ENCODE results near the gene TRRAP.
"Not testable (repeated sequence)": the region's sequence is repeated elsewhere in the genome, so short reads cannot be mapped to it uniquely, and the experiment has no call there.

TRRAP gene

DNA sequence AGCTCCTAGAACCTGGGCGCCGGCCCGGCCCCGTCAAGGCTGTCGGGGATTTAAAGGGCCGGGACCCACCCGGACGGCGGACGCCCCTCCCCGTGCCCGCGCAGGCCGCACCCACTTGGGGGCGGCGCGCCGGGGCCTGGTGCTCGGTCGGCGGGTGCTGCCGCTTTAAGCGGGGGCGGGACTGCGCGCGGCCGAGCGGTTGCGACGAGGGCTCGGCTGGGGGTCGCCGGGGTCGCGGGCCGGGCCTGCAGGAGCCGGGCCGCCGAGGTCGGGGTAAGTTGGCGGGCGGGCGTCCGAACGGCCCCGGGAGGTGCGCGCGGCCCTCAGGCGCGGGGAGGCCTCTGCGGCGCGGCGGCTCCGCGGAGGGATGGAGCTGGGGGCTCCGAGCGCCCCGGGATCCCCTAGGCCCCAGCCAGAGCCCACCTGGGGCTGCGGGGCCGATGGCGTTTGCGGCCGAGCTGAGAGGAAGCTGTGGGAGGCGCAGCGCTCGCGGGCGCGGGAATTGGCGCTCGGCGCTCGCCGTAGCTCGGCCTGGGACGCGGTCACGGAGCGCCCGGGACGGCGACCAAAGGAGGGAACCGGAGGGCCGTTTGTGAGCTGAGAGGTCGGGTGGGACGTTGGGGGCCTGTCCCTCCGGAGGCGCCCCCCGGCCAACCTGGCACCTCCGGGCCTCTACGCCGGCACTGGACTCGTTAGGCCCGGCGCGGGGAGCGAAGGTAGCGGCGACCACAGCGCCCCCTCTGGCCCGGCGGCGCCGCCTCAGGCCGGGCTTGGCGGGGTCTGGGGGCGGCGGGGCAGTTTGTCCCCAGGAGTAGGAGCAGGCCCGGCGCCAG, at the start of gene TRRAP:
Gene TRRAP (plus strand): TSS at position 168 of the 833 bp plus-strand sequence. CDS start 2,619 bp downstream, outside the sequence.
- DNase-seq, result peak; percentile 23

DNA sequence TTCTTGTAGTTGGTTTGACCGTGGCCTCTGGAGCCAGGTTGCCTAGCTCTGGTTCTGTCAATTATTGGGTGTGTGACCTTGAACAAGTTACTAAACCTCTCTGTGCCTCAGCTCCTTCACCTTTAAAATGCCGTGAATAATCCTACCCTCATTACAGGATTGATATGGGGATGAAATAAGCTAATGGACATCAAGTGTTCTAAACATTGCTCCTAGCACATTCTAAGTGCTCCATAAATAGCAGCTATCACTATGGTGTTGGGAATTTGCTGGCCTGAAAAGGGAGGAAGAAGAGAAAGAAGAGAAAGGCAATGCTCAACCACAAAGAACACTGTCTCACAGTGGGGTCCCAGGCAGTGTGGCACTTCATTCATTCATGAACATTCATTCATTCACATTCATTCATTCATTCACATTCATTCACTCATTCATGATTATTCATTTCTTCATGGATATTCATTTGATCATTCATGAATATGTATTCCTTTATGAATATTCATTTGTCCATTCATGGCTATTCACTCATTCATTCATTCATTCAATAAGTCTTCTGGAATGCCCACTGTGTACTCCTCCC, 47.3 kb upstream of the TRRAP start:
- no peak for DNase-seq

DNA sequence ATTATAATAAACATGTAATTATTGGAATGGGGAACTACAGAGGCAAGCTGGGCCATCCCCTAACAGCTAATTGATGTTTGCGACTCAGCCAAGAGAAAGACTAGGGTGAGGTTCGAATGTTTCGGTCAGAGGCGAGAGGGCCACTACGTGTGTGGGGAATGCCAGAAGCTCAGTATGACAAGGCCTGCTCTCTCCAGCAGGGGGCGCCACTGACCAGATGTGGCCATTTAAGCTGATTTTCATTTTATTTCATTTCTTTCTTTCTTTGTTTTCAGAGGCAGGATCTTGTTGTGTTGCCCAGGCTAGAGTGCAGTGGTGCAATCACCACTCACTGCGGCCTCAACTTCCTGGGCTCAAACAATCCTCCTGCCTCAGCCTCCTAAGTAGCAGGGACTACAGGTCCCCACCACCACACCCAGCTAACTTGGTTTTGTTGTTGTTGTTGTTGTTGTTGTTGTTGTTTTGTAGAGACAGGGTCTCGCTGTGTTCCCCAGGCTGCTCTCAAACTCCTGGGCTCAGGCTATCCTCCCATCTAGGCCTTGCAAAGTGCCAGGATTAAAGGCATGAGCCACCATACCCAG, 46.6 kb upstream of the TRRAP start:
- DNase-seq, result no peak

DNA sequence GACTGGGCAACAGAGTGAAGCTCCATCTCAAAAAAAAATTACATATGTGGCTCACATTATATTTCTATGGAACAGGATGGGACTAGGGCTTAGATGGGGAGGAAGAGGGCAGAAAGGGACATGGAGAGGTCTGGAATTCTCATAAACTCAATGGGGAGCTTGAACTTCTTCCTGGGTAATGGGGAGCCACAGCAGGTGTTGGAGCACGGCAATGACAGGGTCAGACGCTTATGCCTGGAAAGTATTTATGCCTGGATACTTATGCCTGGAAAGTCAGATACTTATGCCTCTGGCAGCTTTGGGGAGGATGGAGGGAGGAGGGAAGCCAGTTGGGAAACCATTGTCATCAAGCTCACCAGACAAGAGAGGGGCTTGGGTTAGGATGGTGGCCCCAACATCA, 45.3 kb upstream of the TRRAP start:
- DNase-seq, result no peak

DNA sequence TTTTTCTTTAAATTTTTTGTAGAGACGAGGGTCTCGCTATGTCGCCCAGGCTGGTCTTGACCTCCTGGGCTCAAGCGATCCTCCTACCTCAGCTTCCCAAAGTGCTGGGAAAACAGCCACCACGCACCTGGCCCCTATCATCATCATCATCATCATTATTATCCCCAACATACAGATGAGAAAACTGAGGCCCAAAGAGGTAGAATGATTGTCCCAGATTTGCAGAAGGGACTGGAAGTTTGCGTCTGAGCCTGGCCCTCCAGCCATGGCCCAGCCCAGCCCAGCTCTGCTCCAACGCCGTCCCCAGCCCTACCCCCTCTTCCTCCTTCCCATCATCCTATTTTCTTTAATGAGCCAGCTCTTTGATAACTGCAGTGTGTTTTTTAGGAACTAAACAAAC, 43.4 kb upstream of the TRRAP start:
- DNase-seq, result no peak

DNA sequence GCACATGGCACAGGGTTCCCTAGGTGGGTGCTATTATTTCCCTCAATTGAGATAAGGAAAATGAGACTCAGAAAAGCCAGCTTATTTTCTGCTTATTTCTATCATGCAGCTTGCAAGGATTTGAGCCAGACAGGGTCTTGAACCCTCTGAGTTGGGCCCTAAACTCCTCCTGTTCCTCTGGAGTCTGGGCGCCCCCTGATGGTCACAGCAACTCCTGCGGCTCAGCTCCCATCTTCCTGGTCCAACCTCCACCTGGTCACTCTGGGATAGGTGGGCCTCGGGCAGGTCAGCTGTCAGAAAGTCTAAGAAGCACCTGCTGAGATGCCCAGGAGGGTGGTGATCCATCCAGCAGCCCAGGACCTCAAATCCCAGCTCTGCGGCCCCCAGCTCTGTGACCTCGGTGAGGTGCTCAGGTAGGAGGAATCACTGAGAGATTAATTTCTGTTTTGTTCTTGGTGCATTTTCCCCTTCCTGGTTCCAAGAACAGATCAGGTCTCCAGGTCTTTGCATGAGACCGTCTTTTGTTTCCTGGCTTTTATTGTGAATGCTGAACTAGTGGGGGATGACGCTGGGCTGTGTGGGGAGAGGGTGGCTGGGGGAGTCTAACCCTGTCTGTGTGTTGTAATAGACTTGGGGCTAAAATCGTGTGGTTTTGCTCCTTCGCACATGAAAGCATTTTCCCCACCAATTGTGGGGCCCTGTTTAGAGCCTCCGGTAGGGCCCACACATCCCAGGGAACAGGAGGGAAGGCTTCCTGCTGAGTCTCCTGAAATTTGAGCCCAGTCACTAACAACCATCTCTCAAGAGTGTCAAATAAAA, 41.3 kb upstream of the TRRAP start:
- DNase-seq, result peak; percentile 9

DNA sequence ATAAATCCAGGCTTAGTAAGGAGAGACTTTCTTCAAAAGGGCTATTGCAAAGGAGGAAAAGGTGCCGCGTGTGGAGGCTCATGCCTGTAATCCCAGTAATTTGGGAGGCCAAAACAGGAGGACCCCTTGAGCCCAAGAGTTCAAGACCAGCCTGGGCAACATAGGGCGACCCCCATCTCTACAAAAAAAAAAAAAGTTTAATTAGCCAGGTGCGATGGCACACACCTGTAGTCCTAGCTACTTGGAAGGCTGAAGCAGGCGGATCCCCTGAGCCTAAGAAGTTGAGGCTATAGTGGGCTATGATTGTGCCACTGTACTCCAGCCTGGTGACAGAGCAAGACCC, 40.7 kb upstream of the TRRAP start:
- DNase-seq, result no peak

DNA sequence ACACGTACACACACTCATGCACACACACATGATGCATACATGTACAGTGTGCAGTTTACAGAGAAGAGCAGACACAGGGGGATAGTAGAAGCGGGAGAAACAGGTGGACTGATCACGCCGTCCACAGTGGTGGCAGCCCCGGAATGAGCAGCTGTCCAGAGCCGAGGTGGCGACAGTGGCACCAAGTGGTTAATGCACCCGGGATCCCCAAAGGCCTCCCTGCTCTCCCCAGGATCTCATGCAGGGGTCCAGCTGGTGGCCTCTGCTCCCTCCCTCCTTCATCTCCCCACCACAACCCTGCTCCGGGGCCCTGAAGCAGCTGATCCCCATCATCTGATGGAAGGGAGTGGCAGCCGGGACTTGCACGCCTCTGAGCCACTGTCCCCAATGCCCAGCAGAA, 38.2 kb upstream of the TRRAP start:
- no peak for DNase-seq

DNA sequence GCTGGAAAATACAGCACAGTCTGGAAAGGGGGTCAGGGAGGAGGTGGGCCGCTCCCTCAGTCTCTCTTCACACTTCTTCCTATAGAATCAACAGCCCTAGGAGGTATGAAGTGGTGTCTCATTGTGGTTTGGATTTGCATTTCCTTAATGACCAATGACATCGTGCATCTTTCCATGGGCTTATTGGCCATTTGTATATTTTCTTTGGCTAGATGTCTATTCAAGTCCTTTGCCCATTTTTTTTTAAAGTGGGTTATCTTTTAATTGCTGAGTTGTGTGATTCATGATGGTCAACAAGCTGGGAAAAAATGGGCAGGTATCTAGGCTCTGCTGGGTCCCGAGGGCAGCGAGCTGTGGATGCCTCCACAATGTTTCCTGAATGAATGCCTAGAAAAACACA, 37.6 kb upstream of the TRRAP start:
- DNase-seq, result no peak

DNA sequence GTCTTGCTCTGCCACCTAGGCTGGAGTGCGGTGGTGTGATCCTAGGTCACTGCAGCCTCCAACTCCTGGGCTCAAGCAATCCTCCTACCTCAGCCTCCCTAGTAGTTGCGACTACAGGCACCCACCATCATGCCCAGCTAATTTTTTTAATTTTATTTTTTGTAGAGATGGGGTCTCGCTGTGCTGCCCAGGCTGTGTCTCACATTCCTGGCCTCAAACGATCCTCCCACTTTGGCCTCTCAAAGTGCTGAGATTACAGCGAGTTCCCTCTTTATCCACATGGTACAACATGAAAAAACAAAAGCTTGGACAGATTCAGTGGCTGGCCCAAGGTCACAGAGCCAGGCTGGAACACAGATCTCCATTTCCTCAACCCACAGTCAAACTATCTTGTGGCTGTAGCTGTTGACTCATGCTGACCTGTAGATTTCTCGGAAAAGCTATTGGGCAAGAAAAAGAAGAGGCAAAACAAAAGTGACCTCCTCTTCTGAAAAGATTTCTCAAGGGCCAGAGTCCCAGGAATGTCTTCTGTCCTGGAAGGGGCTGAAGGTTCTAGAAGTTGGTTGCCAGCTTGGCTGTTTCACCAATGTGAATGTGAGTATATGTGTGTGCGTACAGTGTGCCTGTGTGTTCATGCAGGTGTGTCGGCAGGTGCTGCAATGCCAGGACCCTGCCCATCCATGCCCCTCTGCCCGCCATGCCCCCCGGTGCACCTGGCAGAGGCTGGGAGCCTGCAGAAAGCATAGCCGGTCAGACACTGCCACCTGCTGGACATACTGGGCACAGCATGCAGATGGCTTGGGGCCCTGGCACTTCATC, 36.9 kb upstream of the TRRAP start:
- DNase-seq, result peak; percentile 43

DNA sequence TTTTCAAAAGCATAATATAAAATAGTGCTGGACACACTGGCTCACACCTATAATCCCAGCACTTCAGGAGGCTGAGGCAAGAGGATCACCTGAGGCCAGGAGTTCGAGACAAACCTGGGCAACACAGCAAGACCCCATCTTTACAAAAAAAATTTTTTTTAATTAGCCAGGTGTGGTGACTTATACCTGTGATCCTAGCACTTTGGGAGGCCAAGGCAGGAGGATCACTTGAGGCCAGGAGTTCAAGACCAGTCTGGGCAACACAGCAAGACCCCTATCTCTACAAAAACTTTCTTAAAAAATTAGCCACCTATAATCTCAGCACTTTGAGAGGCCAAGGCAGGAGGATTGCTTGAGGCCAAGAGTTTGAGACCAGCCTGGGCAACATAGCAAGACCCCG, 35.8 kb upstream of the TRRAP start:
- not testable (repeated sequence) for DNase-seq

DNA sequence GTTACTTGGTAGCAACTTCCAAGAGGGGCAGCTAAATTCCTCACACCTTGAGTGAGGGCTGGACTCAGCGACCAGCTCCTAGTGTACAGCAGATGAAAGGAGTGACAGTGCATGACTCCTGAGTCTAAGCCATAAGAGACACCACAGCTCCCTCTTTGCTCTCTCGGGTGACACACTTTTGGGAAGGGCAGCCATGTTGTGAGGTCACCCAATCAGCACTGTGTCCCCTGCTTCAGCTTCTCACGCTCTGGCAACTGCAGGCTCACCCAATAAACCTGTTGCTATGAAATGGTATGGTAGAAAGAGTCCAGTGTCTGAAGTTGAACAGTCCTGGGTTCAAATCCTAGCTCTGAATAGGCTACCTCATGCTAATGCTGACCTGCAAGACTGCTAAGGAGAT, 29.4 kb upstream of the TRRAP start:
- DNase-seq, result no peak

DNA sequence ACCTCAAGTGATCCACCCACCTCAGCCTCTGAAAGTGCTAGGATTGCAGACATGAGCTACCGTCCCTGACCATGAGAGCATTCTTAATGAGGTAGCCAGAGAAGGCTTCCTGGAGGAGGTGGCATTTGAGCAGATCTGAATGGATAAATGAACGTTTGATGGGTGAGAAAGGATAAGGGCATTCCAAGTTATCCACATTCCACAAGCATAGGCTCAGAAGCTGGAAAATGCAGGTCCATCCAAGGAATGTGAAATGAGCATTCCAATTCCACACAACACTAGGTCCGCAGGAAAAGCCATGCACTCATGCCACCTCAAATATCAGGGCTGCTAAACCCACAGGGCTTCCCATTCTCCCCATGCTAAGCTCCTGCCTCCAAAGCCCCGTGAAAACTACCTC, 25.5 kb upstream of the TRRAP start:
- DNase-seq, result no peak

DNA sequence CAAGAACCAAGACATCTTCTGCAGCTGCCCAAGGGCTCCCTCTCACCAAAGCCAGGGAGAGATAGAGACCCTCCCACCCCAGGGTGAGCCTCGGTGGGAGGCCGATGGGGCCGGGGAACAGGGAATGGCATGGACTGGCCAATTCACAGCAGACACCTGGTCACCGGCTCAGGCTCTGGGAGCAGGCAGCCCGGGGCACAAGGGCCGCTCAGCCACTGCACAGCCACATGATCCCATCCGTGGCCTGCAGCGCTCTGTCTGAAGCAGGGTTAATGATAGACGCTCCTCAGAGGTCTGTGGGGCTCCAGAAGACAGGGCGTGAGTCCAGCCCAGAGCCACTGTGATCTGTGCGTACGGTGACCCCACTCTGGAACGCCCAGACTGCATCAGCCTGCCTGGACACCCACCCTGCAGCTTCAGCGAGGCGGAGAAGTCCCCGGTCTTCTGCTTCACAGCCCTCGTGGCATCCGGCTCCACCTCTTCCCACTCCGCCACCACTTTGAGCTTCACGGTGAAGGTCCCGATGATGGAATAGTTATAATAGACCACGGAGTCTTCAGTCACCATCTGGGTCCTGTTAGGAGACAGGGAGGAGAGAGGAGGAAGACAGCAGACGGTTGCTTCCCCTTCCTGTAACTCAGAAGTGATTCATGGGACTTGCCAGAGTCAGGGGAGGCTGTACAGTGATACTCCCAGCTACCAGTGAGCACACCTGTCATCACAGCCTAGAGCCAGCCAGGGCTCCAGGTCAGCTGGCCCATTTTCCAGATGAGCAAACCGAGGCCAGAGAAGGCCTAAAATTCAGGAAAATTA, 22.5 kb upstream of the TRRAP start:
- no peak for DNase-seq

DNA sequence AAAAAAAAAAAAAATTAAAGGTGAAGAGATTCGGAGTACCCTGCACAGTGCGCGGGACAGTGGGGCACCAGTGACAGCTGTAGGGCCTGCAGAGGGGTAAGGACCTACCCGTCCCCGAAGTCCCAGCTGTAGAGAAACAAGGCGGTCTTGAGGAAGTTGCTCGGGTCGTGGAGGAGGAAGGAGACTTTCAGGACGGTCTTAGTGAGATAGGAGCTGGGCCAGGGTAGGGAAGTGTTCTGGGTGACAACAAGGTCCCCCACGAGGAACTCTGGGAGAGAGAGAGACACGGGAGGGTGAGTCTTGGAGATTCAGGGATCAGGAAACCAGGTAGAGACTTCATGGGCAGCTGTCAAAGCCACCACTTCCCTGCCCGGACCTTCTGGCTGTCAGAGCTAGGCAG, 18.3 kb upstream of the TRRAP start:
- no peak for DNase-seq

DNA sequence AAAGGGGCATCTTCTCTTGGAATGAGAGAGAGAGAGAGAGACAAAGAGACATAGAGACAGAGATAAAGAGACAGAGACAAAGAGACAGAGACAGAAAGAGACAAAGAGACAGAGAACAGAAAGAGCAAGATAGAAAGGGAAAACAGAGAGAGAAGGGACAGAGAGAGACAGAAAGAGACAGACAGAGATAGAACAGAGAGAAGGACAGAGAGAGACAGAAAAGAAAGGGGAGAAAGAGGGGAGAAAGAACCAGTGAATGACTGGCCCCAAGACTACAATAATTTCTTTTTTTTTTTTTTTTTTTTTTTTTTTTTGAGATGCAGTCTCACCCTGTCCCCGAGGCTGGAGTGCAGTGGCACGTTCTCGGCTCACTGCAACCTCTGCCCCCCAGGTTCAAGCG, 16.1 kb upstream of the TRRAP start:
- DNase-seq, result no peak

DNA sequence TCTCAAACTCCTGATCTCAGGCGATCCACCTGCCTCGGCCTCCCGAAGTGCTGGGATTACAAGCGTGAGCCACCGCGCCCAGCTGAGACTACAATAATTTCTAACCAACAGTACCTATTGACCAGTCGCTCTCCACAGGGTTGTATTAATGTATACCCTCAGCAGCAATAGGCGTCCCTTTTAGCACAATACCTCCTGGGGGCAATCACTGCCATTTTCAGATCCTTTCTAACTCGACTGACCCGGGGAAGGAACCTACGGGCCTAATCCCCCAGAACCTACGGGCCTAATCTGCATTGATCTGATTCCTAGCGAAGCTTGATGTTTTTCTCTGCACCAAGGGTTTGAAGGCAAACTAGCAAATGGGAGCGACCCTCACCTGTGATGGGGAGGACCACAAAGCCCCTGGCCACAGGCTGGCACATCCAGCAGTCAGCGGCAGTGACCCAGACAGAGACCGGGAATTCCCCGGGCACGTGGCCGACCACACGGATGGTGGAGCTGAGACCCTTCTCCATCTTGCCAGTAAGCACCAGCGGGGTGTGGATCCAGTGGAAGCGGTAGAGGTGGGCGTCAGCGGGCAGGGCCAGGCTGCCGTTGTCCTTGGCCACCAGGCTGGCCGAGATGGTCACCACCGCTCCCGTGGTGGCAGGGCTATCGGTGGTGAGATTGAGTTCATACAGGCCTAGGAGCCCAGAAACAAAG, 15.5 kb upstream of the TRRAP start:
- DNase-seq, result no peak

DNA sequence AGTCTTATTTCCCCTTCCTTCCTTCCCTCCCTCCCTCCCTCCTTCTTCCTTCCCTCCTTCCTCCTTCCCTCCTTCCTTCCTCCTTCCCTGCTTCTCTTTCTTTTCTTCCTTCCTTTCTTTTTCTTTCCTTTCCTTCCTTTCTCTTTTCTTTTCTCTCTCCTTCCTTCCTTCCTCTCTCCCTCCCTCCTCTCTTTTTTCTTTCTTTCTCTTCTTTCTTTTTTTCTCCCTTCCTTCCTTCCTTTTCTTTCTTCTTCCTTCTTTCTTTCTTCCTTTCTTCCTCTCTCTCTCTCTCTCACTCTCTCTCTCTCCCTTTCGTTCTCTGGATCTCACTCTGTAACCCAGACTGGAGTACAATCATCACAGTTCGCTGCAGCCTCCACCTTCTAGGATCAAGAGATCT, 14.7 kb upstream of the TRRAP start:
- no peak for DNase-seq

DNA sequence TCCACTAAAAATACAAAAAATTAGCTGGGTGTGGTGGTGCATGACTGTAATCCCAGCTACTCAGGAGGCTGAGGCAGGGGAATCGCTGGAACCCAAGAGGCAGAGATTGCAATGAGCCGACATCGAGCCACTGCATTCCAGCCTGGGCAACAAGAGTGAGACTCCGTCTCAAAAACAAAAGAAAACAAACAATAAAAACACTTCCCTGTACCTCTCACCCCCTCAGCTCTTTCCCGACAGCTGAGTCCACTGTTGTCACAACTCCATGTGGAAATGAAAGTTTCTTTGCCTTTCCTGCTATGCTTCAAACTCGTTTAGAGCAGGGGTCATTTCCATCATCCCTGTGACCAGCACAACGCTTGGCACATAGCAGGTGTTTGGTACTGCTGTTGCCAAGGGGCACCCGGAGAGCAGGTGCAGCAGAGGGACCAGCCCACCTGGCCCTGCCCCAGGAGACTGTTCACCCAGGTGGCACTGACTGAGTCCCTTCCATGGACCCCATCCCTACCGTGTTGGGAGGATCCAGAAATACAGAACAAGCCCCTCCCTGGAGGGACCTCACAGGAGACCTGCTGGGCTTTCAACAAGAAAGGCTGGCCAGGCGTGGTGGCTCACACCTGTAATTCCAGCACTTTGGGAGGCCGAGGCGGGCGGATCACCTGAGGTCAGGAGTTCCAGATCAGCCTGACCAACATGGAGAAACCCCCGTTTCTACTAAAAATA, 13.4 kb upstream of the TRRAP start:
- no peak for DNase-seq

DNA sequence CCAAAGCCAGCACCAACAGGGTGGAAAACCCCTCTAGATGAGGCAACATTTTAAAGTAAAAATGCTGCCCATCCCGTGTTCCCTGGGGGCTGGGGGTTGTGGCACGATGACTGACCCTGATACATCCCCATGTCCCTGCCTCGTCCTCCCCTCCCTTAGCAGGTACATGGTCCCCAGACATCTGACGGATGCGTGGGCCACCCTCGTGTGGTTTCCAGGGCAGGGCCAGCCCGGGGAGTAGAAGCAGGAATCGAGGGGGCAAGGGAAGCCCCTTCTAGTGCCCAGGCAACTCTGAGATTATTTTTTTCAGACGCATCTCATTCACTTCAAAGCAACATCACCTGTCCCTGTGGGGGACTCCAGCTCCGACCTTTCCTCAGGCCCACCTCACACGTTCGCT, 12.0 kb upstream of the TRRAP start:
- no peak for DNase-seq

DNA sequence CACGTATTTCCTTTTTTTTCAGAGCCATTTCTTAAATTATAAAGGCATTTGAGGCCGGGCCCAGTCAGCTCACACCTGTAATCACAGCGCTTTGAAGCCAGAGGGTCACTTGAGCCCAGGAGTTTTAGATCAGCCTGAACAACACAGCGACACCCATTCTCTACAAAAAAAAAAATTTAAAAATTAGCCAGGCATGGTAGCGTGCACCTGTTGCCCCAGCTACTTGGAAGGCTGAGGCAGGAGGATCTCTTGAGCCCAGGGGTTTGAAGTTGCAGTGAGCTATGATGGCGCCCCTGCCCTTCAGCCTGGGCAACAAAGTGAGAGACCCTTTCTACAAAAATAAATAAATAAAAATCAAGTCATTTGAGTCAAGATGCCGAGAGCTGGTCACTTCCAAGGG, 11.6 kb upstream of the TRRAP start:
- DNase-seq, result no peak
